Stimulated activated CD8-positive, alpha-beta memory T cell treated with anti-CD3 and anti-CD28 coated beads, Interleukin-7, amount 100 ng/mL, for 4 hours (primary cell): ENCODE data around the gene TAAR2.
"Not testable (repeated sequence)": the region's sequence is repeated elsewhere in the genome, so short reads cannot be mapped to it uniquely, and the experiment has no call there.

Experiments used
- DNase-seq, 2 donors: peaks; one replicate each; pipeline ENCODE4 v3.0.0-alpha.2; 2020; ENCODE audit warnings: low read depth in 2 of 2

TAAR2 gene

GRCh38 chr6:132612449-132613108 is 11.5 kb downstream of the TAAR2 start:
- no peak for DNase-seq

- no peak for DNase-seq
Measured at GRCh38 chr6:132611616-132612015, 12.5 kb downstream of the TAAR2 start.

- DNase-seq: no peak
Measured at GRCh38 chr6:132607544-132608233, 16.4 kb downstream of the TAAR2 start.

GRCh38 chr6:132604635-132605152 is 19.4 kb downstream of the TAAR2 start:
- DNase-seq: no peak

GRCh38 chr6:132600900-132601299 is 23.2 kb downstream of the TAAR2 start:
- not testable (repeated sequence) for DNase-seq

GRCh38 chr6:132598473-132598872 is 25.6 kb downstream of the TAAR2 start:
- no peak for DNase-seq

GRCh38 chr6:132596201-132596600 is 27.9 kb downstream of the TAAR2 start:
- no peak for DNase-seq

GRCh38 chr6:132592855-132593254 is 31.2 kb downstream of the TAAR2 start:
- DNase-seq: no peak

GRCh38 chr6:132590362-132590761 is 33.7 kb downstream of the TAAR2 start:
- DNase-seq: no peak

GRCh38 chr6:132589454-132589853 is 34.6 kb downstream of the TAAR2 start, which contains the start of gene TAAR5:
Gene TAAR5 (minus strand): TSS chr6:132589741. CDS start chr6:132589686, 55 bp downstream.
- DNase-seq: no peak

GRCh38 chr6:132587424-132587823 is 36.7 kb downstream of the TAAR2 start:
- no peak for DNase-seq

- DNase-seq: no peak
Measured at GRCh38 chr6:132584698-132585097, 39.4 kb downstream of the TAAR2 start.

- no peak for DNase-seq
Measured at GRCh38 chr6:132571774-132572173, 52.3 kb downstream of the TAAR2 start.

- DNase-seq: no peak
Measured at GRCh38 chr6:132570221-132570777, 53.8 kb downstream of the TAAR2 start, which contains the start of gene TAAR6. Gene TAAR6 (plus strand): TSS chr6:132570322. CDS start chr6:132570322, 0 bp downstream.

- DNase-seq: no peak
Measured at GRCh38 chr6:132569170-132569569, 54.9 kb downstream of the TAAR2 start.

- no peak for DNase-seq
Measured at GRCh38 chr6:132568611-132569010, 55.5 kb downstream of the TAAR2 start.

GRCh38 chr6:132567566-132567965 is 56.5 kb downstream of the TAAR2 start:
- DNase-seq: no peak
